ENCODE results near the gene NCAM1.

Gene NCAM1

GRCh38 chr11:113198972-113199661 lies 237.9 kb downstream of the NCAM1 start:
- Histone ChIP-seq H3K4me1 (ENCODE audit: insufficient read depth, low read length) (no peaks in the 10 kb centered on the region), H3K27ac (ENCODE audit: low read length) (no peak overlapping the region), H3K36me3 (ENCODE audit: insufficient read depth, low read depth, low read length) (no peaks in the 10 kb centered on the region), H3K27me3 (ENCODE audit: insufficient read depth, low read length) (no peaks in the 10 kb centered on the region), H3K4me3 (ENCODE audit: low read length) (no peak overlapping the region), H3K9ac (ENCODE audit: low read depth, low read length) (no peak overlapping the region), H3K9me3 (ENCODE audit: insufficient read depth, low read depth, low read length) (no peaks in the 10 kb centered on the region)

GRCh38 chr11:113199866-113200265 lies 238.6 kb downstream of the NCAM1 start:
- Histone ChIP-seq H3K4me1 (ENCODE audit: insufficient read depth, low read length) (no peaks in the 10 kb centered on the region), H3K9me3 (ENCODE audit: insufficient read depth, low read depth, low read length) (no peaks in the 10 kb centered on the region), H3K4me3 (ENCODE audit: low read length) (no peak overlapping the region), H3K27me3 (ENCODE audit: insufficient read depth, low read length) (no peaks in the 10 kb centered on the region), H3K9ac (ENCODE audit: low read depth, low read length) (no peak overlapping the region), H3K27ac (ENCODE audit: low read length) (no peak overlapping the region), H3K36me3 (ENCODE audit: insufficient read depth, low read depth, low read length) (no peaks in the 10 kb centered on the region)

- H3K4me3 ChIP-seq (ENCODE audit: low read length): no peak overlapping the region
- H3K9ac ChIP-seq (ENCODE audit: low read depth, low read length): no peak overlapping the region
- no peak overlapping the region for H3K27ac ChIP-seq (ENCODE audit: low read length)
- no peaks in the 10 kb centered on the region for H3K36me3 ChIP-seq (ENCODE audit: insufficient read depth, low read depth, low read length)
- no peaks in the 10 kb centered on the region for H3K4me1 ChIP-seq (ENCODE audit: insufficient read depth, low read length)
- H3K9me3 ChIP-seq (ENCODE audit: insufficient read depth, low read depth, low read length): no peaks in the 10 kb centered on the region
- H3K27me3 ChIP-seq (ENCODE audit: insufficient read depth, low read length): no peaks in the 10 kb centered on the region
Observed at GRCh38 chr11:113201054-113201818, 240.0 kb downstream of the NCAM1 start.

GRCh38 chr11:113202431-113202830 lies 241.2 kb downstream of the NCAM1 start:
- H3K27me3 ChIP-seq (ENCODE audit: insufficient read depth, low read length): no peaks in the 10 kb centered on the region
- no peaks in the 10 kb centered on the region for H3K36me3 ChIP-seq (ENCODE audit: insufficient read depth, low read depth, low read length)
- H3K4me1 ChIP-seq (ENCODE audit: insufficient read depth, low read length): no peaks in the 10 kb centered on the region
- no peak overlapping the region for H3K4me3 ChIP-seq (ENCODE audit: low read length)
- no peak overlapping the region for H3K27ac ChIP-seq (ENCODE audit: low read length)
- no peaks in the 10 kb centered on the region for H3K9me3 ChIP-seq (ENCODE audit: insufficient read depth, low read depth, low read length)
- no peak overlapping the region for H3K9ac ChIP-seq (ENCODE audit: low read depth, low read length)

GRCh38 chr11:113203141-113203753 lies 242.0 kb downstream of the NCAM1 start:
- Histone ChIP-seq H3K27me3 (ENCODE audit: insufficient read depth, low read length) (no peaks in the 10 kb centered on the region), H3K9me3 (ENCODE audit: insufficient read depth, low read depth, low read length) (no peaks in the 10 kb centered on the region), H3K4me1 (ENCODE audit: insufficient read depth, low read length) (no peaks in the 10 kb centered on the region), H3K4me3 (ENCODE audit: low read length) (no peak overlapping the region), H3K27ac (ENCODE audit: low read length) (no peak overlapping the region), H3K36me3 (ENCODE audit: insufficient read depth, low read depth, low read length) (no peaks in the 10 kb centered on the region), H3K9ac (ENCODE audit: low read depth, low read length) (no peak overlapping the region)

GRCh38 chr11:113204280-113204679 lies 243.1 kb downstream of the NCAM1 start:
- H3K4me1 ChIP-seq (ENCODE audit: insufficient read depth, low read length): no peaks in the 10 kb centered on the region
- H3K9ac ChIP-seq (ENCODE audit: low read depth, low read length): no peak overlapping the region
- H3K27ac ChIP-seq (ENCODE audit: low read length): no peak overlapping the region
- H3K27me3 ChIP-seq (ENCODE audit: insufficient read depth, low read length): no peaks in the 10 kb centered on the region
- no peaks in the 10 kb centered on the region for H3K36me3 ChIP-seq (ENCODE audit: insufficient read depth, low read depth, low read length)
- no peak overlapping the region for H3K4me3 ChIP-seq (ENCODE audit: low read length)
- H3K9me3 ChIP-seq (ENCODE audit: insufficient read depth, low read depth, low read length): no peaks in the 10 kb centered on the region

- H3K4me1 ChIP-seq (ENCODE audit: insufficient read depth, low read length): no peaks in the 10 kb centered on the region
- H3K9ac ChIP-seq (ENCODE audit: low read depth, low read length): no peak overlapping the region
- no peaks in the 10 kb centered on the region for H3K36me3 ChIP-seq (ENCODE audit: insufficient read depth, low read depth, low read length)
- no peak overlapping the region for H3K27ac ChIP-seq (ENCODE audit: low read length)
- H3K4me3 ChIP-seq (ENCODE audit: low read length): no peak overlapping the region
- peaks cover 5% of the 10 kb centered on the region; the same call in 1 of the 2 replicates for H3K9me3 ChIP-seq (ENCODE audit: insufficient read depth, low read depth, low read length)
- H3K27me3 ChIP-seq (ENCODE audit: insufficient read depth, low read length): no peaks in the 10 kb centered on the region
Observed at GRCh38 chr11:113213549-113213948, 252.3 kb downstream of the NCAM1 start.

GRCh38 chr11:113222241-113222640 lies 261.0 kb downstream of the NCAM1 start:
- Histone ChIP-seq H3K4me1 (ENCODE audit: insufficient read depth, low read length) (no peaks in the 10 kb centered on the region), H3K9me3 (ENCODE audit: insufficient read depth, low read depth, low read length) (peaks cover 16% of the 10 kb centered on the region), H3K9ac (ENCODE audit: low read depth, low read length) (no peak overlapping the region), H3K27ac (ENCODE audit: low read length) (no peak overlapping the region), H3K27me3 (ENCODE audit: insufficient read depth, low read length) (no peaks in the 10 kb centered on the region), H3K36me3 (ENCODE audit: insufficient read depth, low read depth, low read length) (no peaks in the 10 kb centered on the region), H3K4me3 (ENCODE audit: low read length) (no peak overlapping the region)

GRCh38 chr11:113234888-113235287 lies 273.7 kb downstream of the NCAM1 start:
- Histone ChIP-seq H3K9ac (ENCODE audit: low read depth, low read length) (no peak overlapping the region), H3K4me3 (ENCODE audit: low read length) (no peak overlapping the region), H3K27me3 (ENCODE audit: insufficient read depth, low read length) (no peaks in the 10 kb centered on the region), H3K4me1 (ENCODE audit: insufficient read depth, low read length) (no peaks in the 10 kb centered on the region), H3K27ac (ENCODE audit: low read length) (no peak overlapping the region), H3K9me3 (ENCODE audit: insufficient read depth, low read depth, low read length) (no peaks in the 10 kb centered on the region), H3K36me3 (ENCODE audit: insufficient read depth, low read depth, low read length) (no peaks in the 10 kb centered on the region)

- H3K9ac ChIP-seq (ENCODE audit: low read depth, low read length): no peak overlapping the region
- H3K9me3 ChIP-seq (ENCODE audit: insufficient read depth, low read depth, low read length): no peaks in the 10 kb centered on the region
- H3K36me3 ChIP-seq (ENCODE audit: insufficient read depth, low read depth, low read length): no peaks in the 10 kb centered on the region
- H3K4me3 ChIP-seq (ENCODE audit: low read length): no peak overlapping the region
- H3K27me3 ChIP-seq (ENCODE audit: insufficient read depth, low read length): no peaks in the 10 kb centered on the region
- no peaks in the 10 kb centered on the region for H3K4me1 ChIP-seq (ENCODE audit: insufficient read depth, low read length)
- H3K27ac ChIP-seq (ENCODE audit: low read length): no peak overlapping the region
Observed at GRCh38 chr11:113237261-113237660, 276.0 kb downstream of the NCAM1 start.

GRCh38 chr11:113238721-113239120 lies 277.5 kb downstream of the NCAM1 start:
- Histone ChIP-seq H3K27ac (ENCODE audit: low read length) (no peak overlapping the region), H3K36me3 (ENCODE audit: insufficient read depth, low read depth, low read length) (no peaks in the 10 kb centered on the region), H3K4me1 (ENCODE audit: insufficient read depth, low read length) (peaks cover 10% of the 10 kb centered on the region; the same call in 1 of the 2 replicates), H3K9me3 (ENCODE audit: insufficient read depth, low read depth, low read length) (no peaks in the 10 kb centered on the region), H3K4me3 (ENCODE audit: low read length) (no peak overlapping the region), H3K9ac (ENCODE audit: low read depth, low read length) (no peak overlapping the region), H3K27me3 (ENCODE audit: insufficient read depth, low read length) (no peaks in the 10 kb centered on the region)

GRCh38 chr11:113240389-113240788 lies 279.2 kb downstream of the NCAM1 start:
- no peaks in the 10 kb centered on the region for H3K36me3 ChIP-seq (ENCODE audit: insufficient read depth, low read depth, low read length)
- H3K27me3 ChIP-seq (ENCODE audit: insufficient read depth, low read length): no peaks in the 10 kb centered on the region
- no peaks in the 10 kb centered on the region for H3K9me3 ChIP-seq (ENCODE audit: insufficient read depth, low read depth, low read length)
- no peak overlapping the region for H3K4me3 ChIP-seq (ENCODE audit: low read length)
- H3K27ac ChIP-seq (ENCODE audit: low read length): no peak overlapping the region
- H3K9ac ChIP-seq (ENCODE audit: low read depth, low read length): no peak overlapping the region
- peaks cover 10% of the 10 kb centered on the region; the same call in 1 of the 2 replicates for H3K4me1 ChIP-seq (ENCODE audit: insufficient read depth, low read length)
